Neural progenitor cell (in vitro differentiated cells): Measurements from ENCODE around the gene DYNLT2. TPM values are rescaled to one million over a fixed set of nuclear protein-coding genes. Genes with fewer than 3 reads are reported as not detected.
A peak's percentile ranks its signal among the peaks of the same experiment; 100 is the strongest.

Experiments
- DNase-seq: peaks from one replicate; pipeline ENCODE4 v3.0.0-alpha.2; 2016; ENCODE audit warnings: low spot score
- H2AFZ ChIP-seq: fragments of 200-600 bp; sonication (generic); replicated peaks from 2 replicates; pipeline ENCODE4 v1.6.1; 2016; ENCODE audit warnings: antibody characterized with exemption
- H3F3A ChIP-seq: fragments of 200-600 bp; sonication (generic); 2 replicates; pipeline ENCODE4 v1.6.1; 2016; ENCODE audit warnings: antibody characterized with exemption, low read depth
- H3K27ac ChIP-seq: fragments of 200-600 bp; sonication (generic); 2 replicates; pipeline ENCODE4 v1.5.1; 2016; ENCODE audit warnings: mild to moderate bottlenecking
- H3K27me3 ChIP-seq: fragments of 200-600 bp; sonication (generic); 2 replicates; pipeline ENCODE4 v1.6.1; 2016; ENCODE audit warnings: mild to moderate bottlenecking, moderate library complexity
- H3K36me3 ChIP-seq: fragments of 200-600 bp; sonication (generic); 2 replicates; pipeline ENCODE4 v1.5.1; 2016
- H3K4me1 ChIP-seq: fragments of 200-600 bp; sonication (generic); 2 replicates; pipeline ENCODE4 v1.6.1; 2016; ENCODE audit warnings: mixed run types
- H3K4me2 ChIP-seq: fragments of 200-600 bp; sonication (generic); 2 replicates; pipeline ENCODE4 v1.6.1; 2016
- H3K4me3 ChIP-seq: fragments of 200-600 bp; sonication (generic); 2 replicates; pipeline ENCODE4 v1.5.1; 2016
- H3K79me2 ChIP-seq: fragments of 200-600 bp; sonication (generic); 2 replicates; pipeline ENCODE4 v1.6.1; 2016; ENCODE audit warnings: low read depth
- H3K9ac ChIP-seq: fragments of 200-600 bp; sonication (generic); 2 replicates; pipeline ENCODE4 v1.6.1; 2016
- H3K9me3 ChIP-seq: fragments of 200-600 bp; sonication (generic); 2 replicates; pipeline ENCODE4 v1.5.1; 2016; ENCODE audit warnings: low read depth
- H4K20me1 ChIP-seq: fragments of 200-600 bp; sonication (generic); 2 replicates; pipeline ENCODE4 v1.6.1; 2016; ENCODE audit warnings: low read depth
- H3K27ac Mint-ChIP-seq: 3 replicates; pipeline ENCODE4 v1.8.0; 2021; ENCODE audit warnings: mixed read lengths
- H3K27me3 Mint-ChIP-seq: 2 replicates; pipeline ENCODE4 v1.8.0; 2022; ENCODE audit warnings: low read depth, mild to moderate bottlenecking, inconsistent platforms, moderate library complexity, mixed read lengths; ENCODE audit not compliant: insufficient read depth
- H3K36me3 Mint-ChIP-seq: 3 replicates; pipeline ENCODE4 v1.8.0; 2021; ENCODE audit warnings: mixed read lengths
- H3K4me1 Mint-ChIP-seq: 3 replicates; pipeline ENCODE4 v1.8.0; 2021; ENCODE audit warnings: mixed read lengths
- H3K4me3 Mint-ChIP-seq: 3 replicates; pipeline ENCODE4 v1.8.0; 2021; ENCODE audit warnings: mild to moderate bottlenecking, moderate library complexity, mixed read lengths
- H3K9me3 Mint-ChIP-seq: 3 replicates; pipeline ENCODE4 v1.8.0; 2020; ENCODE audit warnings: mixed read lengths
- CTCF ChIP-seq: fragments of 200-600 bp; sonication (generic); IDR thresholded peaks from 2 replicates; pipeline ENCODE4 v1.5.1; 2017; ENCODE audit warnings: antibody characterized with exemption, mild to moderate bottlenecking
- EZH2 ChIP-seq: fragments of 200-600 bp; sonication (generic); IDR thresholded peaks from 2 replicates; pipeline ENCODE4 v1.6.1; 2017; ENCODE audit warnings: antibody characterized with exemption, mild to moderate bottlenecking, moderate library complexity
- EZH2phosphoT487 ChIP-seq: fragments of 200-600 bp; sonication (generic); IDR thresholded peaks from 2 replicates; pipeline ENCODE4 v1.6.1; 2017; ENCODE audit warnings: antibody characterized with exemption
- total RNA-seq: library from RNA; depleted of rRNA; stranded (reverse); fragments of >200 nt; gene quantifications from 2 replicates; pipeline ENCODE4 v1.2.3, GENCODE V29; 2015; ENCODE audit warnings: low replicate concordance

Gene DYNLT2
- total RNA-seq, 1 donor from 2014 or later = 4.7 TPM

GRCh38 chr6:169726049-169726400 is 25.3 kb downstream of the DYNLT2 start:
- Histone ChIP-seq H3K9me3 (no peaks in the 10 kb centered on the region), H3K4me1 (peaks cover 31% of the 10 kb centered on the region), H3K4me3 (peak overlapping the region; percentile 67), H3K79me2 (peaks cover 41% of the 10 kb centered on the region), H4K20me1 (peaks cover 32% of the 10 kb centered on the region), H3F3A (peaks cover 31% of the 10 kb centered on the region), H3K9ac (no peak overlapping the region), H3K27ac (no peak overlapping the region), H2AFZ (no peak overlapping the region), H3K27me3 (no peaks in the 10 kb centered on the region), H3K36me3 (no peaks in the 10 kb centered on the region), H3K4me2 (peak overlapping the region; percentile 85)
- DNase-seq = no peak
- H3K36me3 Mint-ChIP-seq = no peaks in the 10 kb centered on the region
- TF ChIP-seq CTCF = no peak
- TF ChIP-seq EZH2phosphoT487 = no peak
- no peak for TF ChIP-seq EZH2
- peaks cover 2% of the 10 kb centered on the region for H3K9me3 Mint-ChIP-seq
- H3K27me3 Mint-ChIP-seq = peaks cover 11% of the 10 kb centered on the region
- H3K27ac Mint-ChIP-seq = peak overlapping the region; percentile 98
- peaks cover 34% of the 10 kb centered on the region for H3K4me1 Mint-ChIP-seq
- peak overlapping the region; percentile 91 for H3K4me3 Mint-ChIP-seq

- DNase-seq = peak; percentile 92
- H3K9ac ChIP-seq = peak overlapping the region; percentile 67
- H3K36me3 ChIP-seq = no peaks in the 10 kb centered on the region
Measured at GRCh38 chr6:169725125-169726048, 26.0 kb downstream of the DYNLT2 start.

GRCh38 chr6:169724494-169725124 is 26.8 kb downstream of the DYNLT2 start, which contains the start of gene PHF10:
TSS of gene PHF10 (minus strand) at chr6:169724500. CDS start at chr6:169723931, 569 bp downstream.
- H3K36me3 Mint-ChIP-seq = no peaks in the 10 kb centered on the region
- peak within 1 kb of the TSS; percentile 80 for H2AFZ ChIP-seq

More at GRCh38 chr6:169725125-169726048, 26.0 kb downstream of the DYNLT2 start:
- Mint-ChIP-seq H3K36me3 (no peaks in the 10 kb centered on the region), H3K4me3 (peak overlapping the region; percentile 91), H3K27ac (peak overlapping the region; percentile 98), H3K9me3 (peaks cover 2% of the 10 kb centered on the region), H3K4me1 (peaks cover 34% of the 10 kb centered on the region), H3K27me3 (peaks cover 11% of the 10 kb centered on the region)
- peak overlapping the region; percentile 67 for H3K4me3 ChIP-seq
- H3K27me3 ChIP-seq = no peaks in the 10 kb centered on the region
- TF ChIP-seq CTCF (no peak), EZH2phosphoT487 (peak; percentile 62), EZH2 (no peak)
- peaks cover 48% of the 10 kb centered on the region for H3K79me2 ChIP-seq
- peaks cover 31% of the 10 kb centered on the region for H3K4me1 ChIP-seq
- peak overlapping the region; percentile 85 for H3K4me2 ChIP-seq
- peaks cover 31% of the 10 kb centered on the region for H3F3A ChIP-seq
- H3K27ac ChIP-seq = peak overlapping the region; percentile 98
- peaks cover 39% of the 10 kb centered on the region for H4K20me1 ChIP-seq
- no peaks in the 10 kb centered on the region for H3K9me3 ChIP-seq
- peak overlapping the region; percentile 80 for H2AFZ ChIP-seq

More at GRCh38 chr6:169724494-169725124, 26.8 kb downstream of the DYNLT2 start, which contains the start of gene PHF10:
- peak within 1 kb of the TSS; percentile 98 for H3K27ac Mint-ChIP-seq
- no peaks in the 10 kb centered on the region for H3K27me3 ChIP-seq
- H3K9ac ChIP-seq = peak within 1 kb of the TSS; percentile 67
- peaks cover 44% of the 10 kb centered on the region for H4K20me1 ChIP-seq
- H3K4me3 ChIP-seq = peak within 1 kb of the TSS; percentile 93
- peaks cover 31% of the 10 kb centered on the region for H3F3A ChIP-seq
- H3K36me3 ChIP-seq = no peaks in the 10 kb centered on the region
- peaks cover 31% of the 10 kb centered on the region for H3K4me1 ChIP-seq
- peaks cover 34% of the 10 kb centered on the region for H3K4me1 Mint-ChIP-seq
- peaks cover 11% of the 10 kb centered on the region for H3K27me3 Mint-ChIP-seq
- TF ChIP-seq CTCF = no peak
- no peak for TF ChIP-seq EZH2phosphoT487
- TF ChIP-seq EZH2 = peak; percentile 27
- peaks cover 2% of the 10 kb centered on the region for H3K9me3 Mint-ChIP-seq
- H3K79me2 ChIP-seq = peaks cover 56% of the 10 kb centered on the region
- no peaks in the 10 kb centered on the region for H3K9me3 ChIP-seq
- H3K27ac ChIP-seq = peak within 1 kb of the TSS; percentile 98
- peak within 1 kb of the TSS; percentile 91 for H3K4me3 Mint-ChIP-seq
- DNase-seq = peak; percentile 91
- H3K4me2 ChIP-seq = peak within 1 kb of the TSS; percentile 98
